SU-DHL-6 (cell line): ENCODE measurements around the gene GSTM2.
"Not testable (repeated sequence)": the region's sequence is repeated elsewhere in the genome, so short reads cannot be mapped to it uniquely, and the experiment has no call there.

ENCODE experiments used
- H2AFZ ChIP-seq: fragments of 200-600 bp; sonication (generic); 2 replicates; pipeline ENCODE4 v1.6.1; 2014; ENCODE audit warnings: low read depth, mild to moderate bottlenecking, moderate library complexity, mixed read lengths, antibody characterized with exemption, low read length; ENCODE audit not compliant: severe bottlenecking
- H3F3A ChIP-seq: fragments of 200-600 bp; shearing (Covaris generic); 2 replicates; pipeline ENCODE4 v1.6.0; 2016; ENCODE audit warnings: antibody characterized with exemption, mild to moderate bottlenecking; ENCODE audit not compliant: insufficient read depth
- H3K27ac ChIP-seq: fragments of 200-600 bp; sonication (generic); 2 replicates; pipeline ENCODE4 v1.5.1; 2016; ENCODE audit warnings: low read depth, mild to moderate bottlenecking, low read length, moderate library complexity, mixed read lengths
- H3K27me3 ChIP-seq: fragments of 200-600 bp; sonication (generic), shearing (Covaris generic); 2 replicates; pipeline ENCODE4 v1.6.0; 2014; ENCODE audit warnings: mild to moderate bottlenecking, low read length
- H3K36me3 ChIP-seq: fragments of 200-600 bp; sonication (generic); 2 replicates; pipeline ENCODE4 v1.6.1; 2014; ENCODE audit warnings: mild to moderate bottlenecking, low read length, mixed read lengths
- H3K4me2 ChIP-seq: fragments of 300-600, 200-600 bp; shearing (Covaris generic), sonication (generic); 2 replicates; pipeline ENCODE4 v1.6.0; 2014; ENCODE audit warnings: low read length, low read depth, mild to moderate bottlenecking; ENCODE audit not compliant: poor library complexity, severe bottlenecking
- H3K4me3 ChIP-seq: fragments of 200-600 bp; sonication (generic); 2 replicates; pipeline ENCODE4 v1.5.1; 2014; ENCODE audit warnings: antibody characterized with exemption, low read length, mild to moderate bottlenecking, mixed read lengths; ENCODE audit not compliant: insufficient read depth, poor library complexity, severe bottlenecking
- H3K79me2 ChIP-seq: fragments of 200-600 bp; sonication (generic); 2 replicates; pipeline ENCODE4 v1.6.1; 2014; ENCODE audit warnings: mild to moderate bottlenecking, low read length, moderate library complexity; ENCODE audit not compliant: insufficient read depth
- H3K9ac ChIP-seq: fragments of 200-600 bp; sonication (generic); 2 replicates; pipeline ENCODE4 v1.7.0; 2014; ENCODE audit warnings: mild to moderate bottlenecking, low read length
- H3K9me2 ChIP-seq: fragments of 200-600 bp; sonication (generic); replicated peaks from 2 replicates; pipeline ENCODE4 v1.6.1; 2014; ENCODE audit warnings: low read length; ENCODE audit not compliant: insufficient read depth
- H3K9me3 ChIP-seq: fragments of 200-600 bp; sonication (generic); 2 replicates; pipeline ENCODE4 v1.6.1; 2014; ENCODE audit warnings: low read length, mixed read lengths; ENCODE audit not compliant: insufficient read depth
- H4K20me1 ChIP-seq: fragments of 200-600 bp; sonication (generic); 2 replicates; pipeline ENCODE4 v1.6.1; 2014; ENCODE audit warnings: low read depth, mild to moderate bottlenecking, antibody characterized with exemption, low read length, moderate library complexity, mixed read lengths
- CTCF ChIP-seq: fragments of 200-600 bp; sonication (generic); IDR thresholded peaks from one replicate; pipeline ENCODE4 v1.5.1; 2017; ENCODE audit warnings: antibody characterized with exemption, mild to moderate bottlenecking, low read length, moderate library complexity; ENCODE audit not compliant: insufficient read depth, poor library complexity, severe bottlenecking
- EZH2phosphoT487 ChIP-seq: fragments of 200-600 bp; sonication (generic), shearing (Covaris generic); conservative IDR thresholded peaks from 2 replicates; pipeline ENCODE4 v1.6.1; 2018; ENCODE audit warnings: mild to moderate bottlenecking, antibody characterized with exemption, low read length, moderate library complexity, mixed read lengths

GSTM2 gene

GRCh38 chr1:109689844-109690405, 22.1 kb downstream of the GSTM2 start:
- H3K4me2 ChIP-seq = no peak overlapping the region
- H3K36me3 ChIP-seq = no peaks in the 10 kb centered on the region
- TF ChIP-seq CTCF (no peak), EZH2phosphoT487 (no peak)
- H4K20me1 ChIP-seq = no peaks in the 10 kb centered on the region
- no peak overlapping the region for H3K27ac ChIP-seq
- no peak overlapping the region for H2AFZ ChIP-seq
- no peaks in the 10 kb centered on the region for H3K27me3 ChIP-seq
- H3K4me3 ChIP-seq = no peak overlapping the region
- H3K9me3 ChIP-seq = no peaks in the 10 kb centered on the region
- no peaks in the 10 kb centered on the region for H3K9me2 ChIP-seq
- H3K9ac ChIP-seq = no peak overlapping the region
- no peaks in the 10 kb centered on the region for H3K79me2 ChIP-seq
- no peaks in the 10 kb centered on the region for H3F3A ChIP-seq

- Histone ChIP-seq H3K9me2 (no peaks in the 10 kb centered on the region), H4K20me1 (no peaks in the 10 kb centered on the region), H3F3A (no peaks in the 10 kb centered on the region), H3K4me2 (no peak overlapping the region), H3K27me3 (no peaks in the 10 kb centered on the region), H2AFZ (no peak overlapping the region), H3K4me3 (no peak overlapping the region), H3K9ac (no peak overlapping the region), H3K9me3 (no peaks in the 10 kb centered on the region), H3K27ac (no peak overlapping the region), H3K79me2 (no peaks in the 10 kb centered on the region), H3K36me3 (no peaks in the 10 kb centered on the region)
- TF ChIP-seq CTCF (no peak), EZH2phosphoT487 (no peak)
Measured at GRCh38 chr1:109691759-109692158, 23.9 kb downstream of the GSTM2 start.

GRCh38 chr1:109694400-109694799, 26.5 kb downstream of the GSTM2 start:
- H3K27me3 ChIP-seq, H3K79me2 ChIP-seq, H3K4me3 ChIP-seq, H2AFZ ChIP-seq, H3K9me3 ChIP-seq, H3K27ac ChIP-seq, H3F3A ChIP-seq, H3K36me3 ChIP-seq, H3K9me2 ChIP-seq, H3K9ac ChIP-seq, H4K20me1 ChIP-seq, H3K4me2 ChIP-seq: not testable (repeated sequence)

- not testable (repeated sequence) for H3K9ac ChIP-seq, H3K4me2 ChIP-seq
Measured at GRCh38 chr1:109695138-109695537, 27.3 kb downstream of the GSTM2 start.

More at GRCh38 chr1:109695138-109695537, 27.3 kb downstream of the GSTM2 start:
- H3K79me2 ChIP-seq, H2AFZ ChIP-seq, H3K9me3 ChIP-seq, H3K36me3 ChIP-seq, H3F3A ChIP-seq, H3K9me2 ChIP-seq, H3K4me3 ChIP-seq, H3K27ac ChIP-seq, H4K20me1 ChIP-seq, H3K27me3 ChIP-seq: not testable (repeated sequence)
